GM23338 (cell line): ENCODE measurements around the gene COL6A3. TPM values are rescaled to one million over a fixed set of nuclear protein-coding genes. Genes with fewer than 3 reads are reported as not detected.

ENCODE experiments used
- ATAC-seq: fragments of 200-7000 bp; cut with Tn5 transposase; 3 replicates; pipeline ENCODE4 v1.9.1; 2020
- DNase-seq: peaks from one replicate; pipeline ENCODE4 v3.0.0-alpha.2; 2015; ENCODE audit warnings: low spot score
- H2AFZ ChIP-seq: fragments of 200-600 bp; sonication (generic); 2 replicates; pipeline ENCODE4 v1.8.0; 2016; ENCODE audit warnings: antibody characterized with exemption, mild to moderate bottlenecking, moderate library complexity
- H3F3A ChIP-seq: fragments of 200-600 bp; sonication (generic); replicated peaks from 2 replicates; pipeline ENCODE4 v1.8.0; 2017; ENCODE audit warnings: antibody characterized with exemption, mixed run types, low read depth
- H3K27ac ChIP-seq: fragments of 200-600 bp; sonication (generic); 2 replicates; pipeline ENCODE4 v1.6.1; 2016; ENCODE audit warnings: low read depth
- H3K27me3 ChIP-seq: fragments of 200-600 bp; sonication (generic); 2 replicates; pipeline ENCODE4 v1.8.0; 2016; ENCODE audit warnings: mild to moderate bottlenecking, mixed run types, moderate library complexity; ENCODE audit not compliant: insufficient read depth
- H3K36me3 ChIP-seq: fragments of 200-600 bp; sonication (generic); 2 replicates; pipeline ENCODE4 v1.8.0; 2016; ENCODE audit warnings: mild to moderate bottlenecking; ENCODE audit not compliant: insufficient read depth
- H3K4me1 ChIP-seq: fragments of 200-600 bp; sonication (generic); 2 replicates; pipeline ENCODE4 v1.8.0; 2016; ENCODE audit warnings: mild to moderate bottlenecking, moderate library complexity; ENCODE audit not compliant: insufficient read depth
- H3K4me2 ChIP-seq: fragments of 200-600 bp; sonication (generic); 2 replicates; pipeline ENCODE4 v1.7.1; 2017; ENCODE audit warnings: mixed run types
- H3K4me3 ChIP-seq: fragments of 200-600 bp; sonication (generic); 2 replicates; pipeline ENCODE4 v1.6.1; 2016; ENCODE audit warnings: mixed run types
- H3K79me2 ChIP-seq: fragments of 200-600 bp; sonication (generic); replicated peaks from 2 replicates; pipeline ENCODE4 v1.8.0; 2017; ENCODE audit warnings: mild to moderate bottlenecking; ENCODE audit not compliant: insufficient read depth
- H3K9me2 ChIP-seq: fragments of 200-600 bp; sonication (generic); 2 replicates; pipeline ENCODE4 v1.8.0; 2017; ENCODE audit not compliant: insufficient read depth
- H4K20me1 ChIP-seq: fragments of 200-600 bp; sonication (generic); replicated peaks from 2 replicates; pipeline ENCODE4 v1.8.0; 2017; ENCODE audit warnings: mild to moderate bottlenecking; ENCODE audit not compliant: insufficient read depth
- H3K27ac Mint-ChIP-seq: 2 replicates; pipeline ENCODE4 v1.8.0; 2020; ENCODE audit warnings: inconsistent platforms, mild to moderate bottlenecking, moderate library complexity, mixed read lengths
- H3K27me3 Mint-ChIP-seq: 3 replicates; pipeline ENCODE4 v1.8.0; 2022; ENCODE audit warnings: low read depth, mild to moderate bottlenecking, moderate library complexity, mixed read lengths, inconsistent platforms; ENCODE audit not compliant: insufficient read depth, poor library complexity
- H3K36me3 Mint-ChIP-seq: 3 replicates; pipeline ENCODE4 v1.8.0; 2021; ENCODE audit warnings: low read depth, mild to moderate bottlenecking, inconsistent platforms, moderate library complexity, mixed read lengths
- H3K4me1 Mint-ChIP-seq: 3 replicates; pipeline ENCODE4 v1.8.0; 2020; ENCODE audit warnings: mild to moderate bottlenecking, inconsistent platforms, mixed read lengths
- H3K4me3 Mint-ChIP-seq: 3 replicates; pipeline ENCODE4 v1.8.0; 2021; ENCODE audit warnings: moderate library complexity, mild to moderate bottlenecking, inconsistent platforms, mixed read lengths
- H3K9me3 Mint-ChIP-seq: 3 replicates; pipeline ENCODE4 v1.8.0; 2020; ENCODE audit warnings: moderate library complexity, mild to moderate bottlenecking, inconsistent platforms, mixed read lengths
- CREB1 ChIP-seq: fragments of 250-450 bp; sonication (Bioruptor Pico); IDR thresholded peaks from 2 replicates; pipeline ENCODE4 v1.5.0; 2020; ENCODE audit warnings: low read depth, mild to moderate bottlenecking, moderate library complexity
- CTCF ChIP-seq, 2 experiments: fragments of 200-600 bp in 1 of 2; sonication (generic) in 1 of 2; conservative IDR thresholded peaks; 2 replicates each; pipeline versions ENCODE4 v1.5.1 to v1.6.1; 2016 to 2017; ENCODE audit warnings: antibody characterized with exemption in 2 of 2, low read depth in 2 of 2, mild to moderate bottlenecking in 2 of 2, moderate library complexity in 1 of 2
- JUNB ChIP-seq: IDR thresholded peaks from one replicate; pipeline ENCODE4 v1.6.1; 2016; ENCODE audit warnings: antibody characterized with exemption; ENCODE audit not compliant: unreplicated experiment
- NANOG ChIP-seq: IDR thresholded peaks from 2 replicates; pipeline ENCODE4 v1.6.1; 2016; ENCODE audit warnings: antibody characterized with exemption, borderline replicate concordance
- POLR2AphosphoS5 ChIP-seq: IDR thresholded peaks from 2 replicates; pipeline ENCODE4 v1.6.1; 2016; ENCODE audit warnings: antibody characterized with exemption, low read depth
- STAT1 ChIP-seq: IDR thresholded peaks from one replicate; pipeline ENCODE4 v1.6.1; 2016; ENCODE audit warnings: antibody characterized with exemption; ENCODE audit not compliant: unreplicated experiment
- ZNF331 ChIP-seq: fragments of 250-450 bp; sonication (Bioruptor Pico); IDR thresholded peaks from 2 replicates; pipeline ENCODE4 v1.5.0; 2020; ENCODE audit warnings: low read depth, mild to moderate bottlenecking, moderate library complexity
- ZNF462 ChIP-seq: fragments of 250-450 bp; sonication (Bioruptor Pico); IDR thresholded peaks from 2 replicates; pipeline ENCODE4 v1.5.0; 2020; ENCODE audit warnings: mild to moderate bottlenecking, moderate library complexity
- polyA plus RNA-seq: library from polyadenylated mRNA; unstranded; fragments of >200 nt; fragmentation: Nextera tagmentation; extraction: Ambion mirVana; gene quantifications from 2 replicates; pipeline ENCODE4 v1.2.1, GENCODE V29; 2016
- total RNA-seq: library from RNA; depleted of rRNA; stranded (reverse); fragments of >200 nt; shearing (Covaris generic); gene quantifications from 2 replicates; pipeline ENCODE4 v1.2.3, GENCODE V29; 2014

Gene COL6A3
- total and polyA plus RNA-seq, 2 experiments from 2014 or later, result 1.2 to 7.3 TPM

GRCh38 chr2:237297421-237298150, 116.4 kb downstream of the COL6A3 start:
- Histone ChIP-seq H2AFZ (no peak overlapping the region; the same call in 1 of the 2 replicates), H3K9me2 (no peaks in the 10 kb centered on the region), H3F3A (no peaks in the 10 kb centered on the region), H3K27me3 (no peaks in the 10 kb centered on the region), H3K27ac (no peak overlapping the region), H3K4me3 (no peak overlapping the region), H4K20me1 (no peaks in the 10 kb centered on the region), H3K36me3 (no peaks in the 10 kb centered on the region), H3K79me2 (no peaks in the 10 kb centered on the region), H3K4me1 (peaks cover 8% of the 10 kb centered on the region), H3K4me2 (no peak overlapping the region)
- peaks cover 4% of the 10 kb centered on the region for H3K27me3 Mint-ChIP-seq
- DNase-seq (no peak), ATAC-seq (no peak)
- H3K4me3 Mint-ChIP-seq, result no peak overlapping the region
- TF ChIP-seq ZNF331 (CRISPR knock-in tag), result no peak
- no peak for TF ChIP-seq STAT1
- no peak for TF ChIP-seq CREB1 (CRISPR knock-in tag)
- TF ChIP-seq JUNB, result no peak
- TF ChIP-seq NANOG, result no peak
- TF ChIP-seq CTCF (conservative IDR thresholded peaks at IDR 0.05; ENCODE audit: low read depth in 2 of 2), result no peak
- no peak for TF ChIP-seq POLR2AphosphoS5
- no peak for TF ChIP-seq ZNF462 (CRISPR knock-in tag)
- peaks cover 5% of the 10 kb centered on the region for H3K36me3 Mint-ChIP-seq
- no peak overlapping the region for H3K27ac Mint-ChIP-seq
- peaks cover 16% of the 10 kb centered on the region for H3K4me1 Mint-ChIP-seq
- peaks cover 9% of the 10 kb centered on the region for H3K9me3 Mint-ChIP-seq
